Erythroblast (primary cell): ENCODE data around the gene PDIA5.

Experiments
- DNase-seq, 2 experiments: peaks; one replicate each; lab custom pipeline; 2025; lab: John Stamatoyannopoulos, UW
- GATA1 ChIP-seq: IDR thresholded peaks from 2 replicates; pipeline ENCODE4 v1.6.1; 2011; ENCODE audit warnings: low read depth, mild to moderate bottlenecking, control low read depth, low read length, moderate library complexity
- POLR2A ChIP-seq: IDR thresholded peaks from 2 replicates; pipeline ENCODE4 v1.6.1; 2011; ENCODE audit warnings: mild to moderate bottlenecking, low read length

PDIA5 gene

GRCh38 chr3:123066896-123067688 lies at the start of gene PDIA5:
Gene PDIA5 (plus strand): TSS chr3:123067025. CDS start chr3:123067165, 140 bp downstream.
- TF ChIP-seq GATA1: no peak
- TF ChIP-seq POLR2A: peak; percentile 43
- DNase-seq: peak; percentile 63 to 73

GRCh38 chr3:123018683-123019082 lies 48.1 kb upstream of the PDIA5 start:
- DNase-seq: no peak

GRCh38 chr3:123019161-123019560 lies 47.7 kb upstream of the PDIA5 start:
- no peak for DNase-seq
- TF ChIP-seq GATA1 (no peak), POLR2A (no peak)

More at GRCh38 chr3:123018683-123019082, 48.1 kb upstream of the PDIA5 start:
- TF ChIP-seq GATA1 (no peak), POLR2A (no peak)

GRCh38 chr3:123019591-123019990 lies 47.2 kb upstream of the PDIA5 start:
- no peak for TF ChIP-seq GATA1
- TF ChIP-seq POLR2A: no peak
- DNase-seq: no peak

- DNase-seq: no peak
- TF ChIP-seq POLR2A: no peak
- TF ChIP-seq GATA1: no peak
Observed at GRCh38 chr3:123020709-123021108, 46.1 kb upstream of the PDIA5 start.

GRCh38 chr3:123021388-123021787 lies 45.4 kb upstream of the PDIA5 start:
- TF ChIP-seq POLR2A (no peak), GATA1 (no peak)
- DNase-seq: no peak

GRCh38 chr3:123021996-123022510 lies 44.8 kb upstream of the PDIA5 start:
- TF ChIP-seq GATA1: no peak
- no peak for TF ChIP-seq POLR2A
- DNase-seq: no peak

- TF ChIP-seq GATA1 (no peak), POLR2A (no peak)
- no peak for DNase-seq
Observed at GRCh38 chr3:123024056-123024455, 42.8 kb upstream of the PDIA5 start.

GRCh38 chr3:123025642-123026521 lies 40.9 kb upstream of the PDIA5 start:
- no peak for DNase-seq
- TF ChIP-seq POLR2A: no peak
- no peak for TF ChIP-seq GATA1

- no peak for DNase-seq
- TF ChIP-seq GATA1 (no peak), POLR2A (no peak)
Observed at GRCh38 chr3:123026565-123027291, 40.1 kb upstream of the PDIA5 start.

GRCh38 chr3:123027292-123028232 lies 39.3 kb upstream of the PDIA5 start, which contains the start of gene SEMA5B:
Gene SEMA5B (minus strand): TSS chr3:123027763. CDS start chr3:122961263, 66,500 bp downstream.
- DNase-seq: peak; percentile 17 to 23
- TF ChIP-seq POLR2A (no peak), GATA1 (no peak)

GRCh38 chr3:123028233-123028828 lies 38.5 kb upstream of the PDIA5 start:
- no peak for TF ChIP-seq POLR2A
- no peak for TF ChIP-seq GATA1
- DNase-seq: peak; percentile 30 to 42
